Right forelimb (tissue), 1 donor: ENCODE data around the gene AQP2.

Source experiments
- DNase-seq: peaks from one replicate; pipeline ENCODE4 v3.0.0-alpha.2; 2018

AQP2 gene

DNA sequence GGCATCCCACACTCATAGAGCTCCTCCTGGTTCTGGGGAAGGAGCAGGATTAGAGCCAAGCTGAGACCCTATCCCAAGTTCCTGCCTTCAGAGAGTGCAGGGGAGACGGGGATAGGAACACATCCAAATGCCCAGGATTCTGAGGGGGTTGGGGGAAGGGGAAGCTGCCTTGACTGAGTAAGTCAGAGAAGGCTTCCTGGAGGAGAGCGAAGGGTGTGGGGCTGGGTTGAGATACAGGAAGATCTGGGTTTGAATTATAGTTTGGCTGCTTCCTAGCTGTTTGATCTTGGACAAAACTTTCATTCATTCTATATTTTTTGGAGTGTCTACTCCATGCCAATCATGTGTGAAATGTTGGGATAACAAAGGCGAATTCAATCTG lies 8.0 kb upstream of the AQP2 start:
- DNase-seq: no peak

DNA sequence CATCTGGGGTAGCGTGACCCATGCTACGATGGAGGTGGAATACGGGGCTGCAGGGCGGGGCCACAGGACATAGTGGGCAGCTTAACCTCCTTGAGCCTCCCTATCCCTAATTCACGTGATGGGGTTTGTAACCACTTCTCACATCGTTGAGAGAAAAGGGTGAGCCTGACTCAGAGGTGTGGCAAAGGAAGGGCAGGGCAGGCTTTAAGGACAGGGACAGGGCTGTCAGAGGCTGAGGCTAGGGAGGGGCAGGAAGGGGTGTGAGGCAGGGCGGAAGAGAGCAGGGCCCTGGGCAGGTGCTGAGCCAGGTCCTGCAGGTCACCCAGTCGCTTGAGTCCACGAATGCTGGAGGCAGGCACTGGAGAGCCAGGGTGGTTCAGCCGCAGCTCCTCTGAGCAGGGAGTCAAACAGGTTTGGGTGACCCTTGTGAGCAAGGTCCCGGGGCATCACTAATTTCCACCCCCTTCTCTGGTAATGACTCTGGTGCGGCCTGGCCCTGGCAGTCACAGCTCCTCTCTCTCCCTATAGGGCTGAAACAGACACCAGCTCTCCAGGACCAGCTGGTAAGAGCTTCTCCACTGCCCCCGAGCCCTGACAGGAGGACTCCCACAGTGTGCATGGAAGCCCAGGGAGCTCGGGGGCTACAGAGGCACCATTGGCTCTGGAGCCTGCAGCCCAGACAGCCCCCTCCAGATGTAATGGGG lies 7.5 kb upstream of the AQP2 start:
- DNase-seq: no peak

DNA sequence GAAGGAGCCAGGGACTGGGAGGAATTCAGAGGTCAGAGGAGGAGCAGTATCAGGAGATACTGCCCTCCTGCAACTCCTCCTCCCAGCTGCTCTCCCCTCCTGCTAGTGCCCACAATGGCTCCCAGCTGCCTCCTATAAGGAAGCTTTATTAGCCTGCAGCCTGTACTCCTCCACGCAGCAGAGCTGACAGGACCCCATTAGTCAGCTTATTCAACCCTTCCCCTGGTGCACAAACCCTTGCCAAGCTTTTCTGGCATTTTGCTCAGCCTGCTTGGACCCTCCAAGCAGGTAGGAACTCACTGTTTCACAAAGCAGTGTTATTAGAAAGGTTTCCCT lies 6.9 kb upstream of the AQP2 start:
- DNase-seq: no peak

DNA sequence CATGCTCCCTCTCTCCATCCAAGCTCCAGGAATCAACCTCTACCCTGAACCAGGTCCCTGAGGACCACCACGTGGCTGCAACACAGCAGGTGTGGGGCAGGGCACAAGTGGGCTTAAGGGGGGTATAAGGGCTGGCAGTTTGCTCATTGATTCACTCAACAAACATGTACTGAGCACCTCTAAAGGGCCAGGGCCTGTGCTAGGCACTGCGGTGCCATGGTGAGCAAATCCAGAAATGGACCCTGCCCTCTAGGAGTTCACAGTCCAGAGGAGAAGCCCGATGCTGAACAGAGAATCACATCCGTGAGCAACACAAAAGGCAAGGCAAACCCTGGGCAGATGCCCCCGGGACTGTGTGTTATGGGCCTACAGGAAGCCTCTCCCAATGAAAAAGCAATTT lies 6.5 kb upstream of the AQP2 start:
- no peak for DNase-seq

DNA sequence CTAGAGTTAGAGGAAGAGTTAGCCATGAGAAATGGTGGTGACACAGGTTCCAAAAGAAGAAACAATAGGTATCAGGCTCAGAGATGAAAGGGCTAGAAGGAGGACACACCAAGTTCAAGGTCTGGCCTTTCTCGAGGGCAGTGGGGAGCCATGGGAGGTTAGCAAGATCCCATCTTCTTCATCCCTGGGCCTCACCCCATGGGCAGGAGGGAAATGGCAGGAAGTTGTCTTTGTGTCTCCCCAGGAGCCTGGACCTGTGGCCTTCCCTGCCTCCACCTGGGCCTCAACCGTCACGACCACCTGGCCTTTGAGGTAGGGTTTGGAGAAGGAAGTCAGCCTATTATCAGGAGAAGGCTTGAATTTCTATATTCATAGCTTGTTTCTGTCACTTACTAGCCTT lies 5.8 kb upstream of the AQP2 start:
- DNase-seq: no peak

DNA sequence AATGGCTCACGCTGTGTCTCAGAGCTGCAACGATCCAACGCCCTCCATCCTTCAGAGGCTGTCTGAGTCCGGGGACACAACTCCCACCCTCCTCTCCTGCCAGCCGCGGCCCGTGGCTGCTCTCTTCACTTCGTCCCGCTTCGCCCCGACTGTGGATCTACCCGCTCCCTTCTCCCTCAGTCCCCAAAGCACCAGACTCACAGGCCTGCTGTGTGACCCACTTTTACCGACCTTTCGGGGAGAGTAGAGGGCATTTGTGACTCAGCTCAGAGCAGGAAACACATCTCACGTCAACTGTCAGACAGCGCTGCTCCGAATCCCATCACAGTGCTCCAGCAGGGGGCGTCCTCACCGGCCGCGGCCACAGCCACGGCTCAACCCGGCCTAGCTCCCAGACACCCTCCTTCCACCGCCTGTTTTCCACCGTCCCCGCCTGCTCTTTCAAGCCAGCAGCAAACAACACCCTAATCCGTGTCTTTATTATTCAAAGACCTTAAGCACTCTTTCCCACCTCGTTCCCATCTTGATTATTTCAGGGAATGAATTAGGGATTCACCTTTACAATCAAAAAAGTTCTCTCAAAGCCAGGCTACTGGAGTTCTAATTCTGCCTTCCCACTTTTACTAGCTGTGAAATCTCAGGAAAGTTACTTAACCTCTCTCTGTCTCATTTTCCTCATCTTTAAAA lies 5.0 kb upstream of the AQP2 start:
- peak; percentile 87 for DNase-seq

DNA sequence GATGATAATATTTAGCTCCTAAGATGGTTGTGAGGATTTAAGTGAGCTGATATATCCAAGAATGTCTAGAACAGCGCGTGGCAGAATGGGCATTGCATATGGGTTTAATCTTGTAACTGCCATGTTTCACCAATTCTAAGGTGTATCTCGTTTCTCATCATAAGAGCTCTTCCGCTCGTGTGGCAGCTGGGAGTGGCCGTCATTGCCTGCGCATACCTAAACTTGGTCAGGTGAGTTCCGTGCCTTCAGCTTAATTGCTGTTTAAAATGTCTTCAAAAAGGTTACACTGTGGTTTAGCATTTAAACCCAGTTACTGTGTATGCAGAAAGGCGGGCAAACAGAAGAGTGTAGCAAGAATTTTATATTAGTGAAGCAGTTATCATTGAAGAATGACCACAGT lies 4.5 kb upstream of the AQP2 start:
- no peak for DNase-seq

DNA sequence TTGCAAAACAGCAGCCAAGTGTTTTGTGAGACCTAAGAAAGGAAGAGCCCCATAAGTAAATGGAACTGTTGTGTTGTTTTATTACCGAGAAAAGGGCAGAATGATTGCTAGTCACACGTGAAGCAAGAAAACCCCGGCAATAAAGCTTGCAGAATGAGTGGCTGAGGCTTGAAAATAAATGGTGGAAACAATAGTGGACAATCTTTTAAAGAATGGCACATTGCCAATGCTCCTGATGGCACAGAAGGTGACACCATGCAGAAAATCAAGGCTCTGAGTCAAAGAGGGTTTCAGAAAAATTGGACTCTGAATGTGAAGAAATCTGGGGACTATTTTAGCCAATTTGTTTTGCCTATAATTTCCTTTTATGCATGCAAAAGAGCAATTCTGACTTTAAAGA lies 4.0 kb upstream of the AQP2 start:
- no peak for DNase-seq

DNA sequence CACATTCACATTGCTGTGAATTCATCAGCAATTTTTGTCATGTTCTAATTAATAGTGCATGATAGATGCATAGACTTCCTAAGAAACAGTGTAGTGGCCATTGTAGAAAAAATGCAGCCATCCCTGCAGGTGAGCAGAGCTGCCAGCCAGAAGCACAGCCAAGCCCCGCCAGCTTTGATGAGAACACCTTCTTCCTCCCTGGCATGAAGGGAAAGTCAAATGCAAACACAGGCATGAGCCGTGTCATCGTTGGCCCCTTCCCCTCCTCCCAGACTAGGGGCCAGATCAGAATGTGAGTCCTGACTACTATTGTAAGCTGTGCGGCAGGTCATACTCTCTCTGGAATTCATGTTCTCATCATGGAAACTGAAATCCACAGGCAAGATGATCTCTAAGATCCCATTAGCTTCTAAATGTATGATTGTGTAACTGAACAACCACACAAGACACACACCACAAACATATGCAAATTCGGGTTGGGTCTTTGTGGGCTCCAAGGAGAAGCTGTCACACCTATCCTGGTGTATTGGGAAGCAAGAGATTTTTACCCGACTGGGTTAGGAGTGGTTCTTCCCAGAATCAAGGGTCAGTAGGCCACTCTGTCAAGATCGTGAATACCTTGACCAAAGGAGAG lies 2.8 kb upstream of the AQP2 start:
- DNase-seq: no peak

DNA sequence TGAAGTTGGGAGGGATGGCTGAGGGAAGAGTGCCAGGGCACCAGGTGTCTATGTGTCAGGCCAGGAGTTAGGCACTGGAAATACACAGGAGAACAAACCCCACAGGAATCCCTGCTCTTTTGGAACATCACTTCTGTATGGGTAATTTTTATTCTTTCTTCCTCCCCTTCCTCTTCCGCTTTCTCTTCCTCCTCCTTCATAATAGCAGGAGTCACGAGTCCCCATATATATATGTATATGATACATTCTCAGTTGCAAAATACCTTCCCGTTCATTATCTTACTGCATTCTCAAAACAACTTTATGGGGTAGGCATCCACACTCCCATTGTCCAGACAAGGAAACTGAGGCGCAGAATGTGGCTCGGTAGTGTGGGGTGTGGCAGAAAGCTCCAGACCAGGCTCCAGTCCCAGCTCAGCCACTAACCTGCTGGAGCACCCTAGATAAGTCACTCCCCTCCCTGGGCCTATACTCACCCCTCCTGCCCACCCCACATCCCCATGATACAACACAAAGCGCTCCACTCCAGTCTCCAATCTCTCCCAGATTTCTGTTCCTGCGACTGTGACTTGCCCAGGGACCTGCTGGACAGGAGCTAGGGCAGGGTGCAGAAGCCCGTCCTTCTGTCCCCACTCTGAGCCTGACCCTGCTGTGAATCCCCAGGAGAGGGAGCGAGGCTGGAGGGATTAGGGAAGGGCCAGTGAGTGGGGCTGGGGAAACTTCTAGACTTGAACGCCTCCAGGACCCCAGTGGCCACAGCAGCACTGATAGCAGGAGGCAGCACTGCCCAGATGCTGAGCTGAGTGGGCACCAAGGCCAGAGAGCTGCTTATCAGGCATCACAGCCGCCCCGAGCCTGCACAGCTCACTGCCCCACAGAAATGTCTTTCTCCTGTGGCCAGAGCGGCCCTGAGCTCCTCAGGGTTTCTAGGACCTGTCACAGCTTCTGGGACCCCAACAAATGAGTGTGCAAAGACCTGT lies 1.4 kb upstream of the AQP2 start:
- DNase-seq: no peak

DNA sequence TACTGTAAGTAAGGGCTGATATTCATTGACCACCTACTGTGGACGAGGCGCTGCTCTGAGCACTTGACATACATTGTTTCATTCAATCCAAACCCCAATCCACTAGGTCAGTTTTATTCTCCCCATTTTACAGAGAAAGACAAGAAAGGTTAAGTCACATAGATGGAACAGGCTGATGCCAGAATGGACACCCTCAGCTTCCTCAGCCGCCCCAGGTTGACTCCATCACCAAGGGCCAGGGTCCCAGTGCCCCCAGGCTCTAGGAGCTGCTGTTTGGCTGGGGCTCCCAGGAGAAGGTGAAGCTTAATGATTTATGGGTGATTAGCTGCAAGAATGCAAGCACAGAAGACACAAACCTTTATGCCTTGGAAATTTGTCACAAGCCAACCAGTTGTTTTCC lies 671 bp upstream of the AQP2 start:
- DNase-seq: no peak

DNA sequence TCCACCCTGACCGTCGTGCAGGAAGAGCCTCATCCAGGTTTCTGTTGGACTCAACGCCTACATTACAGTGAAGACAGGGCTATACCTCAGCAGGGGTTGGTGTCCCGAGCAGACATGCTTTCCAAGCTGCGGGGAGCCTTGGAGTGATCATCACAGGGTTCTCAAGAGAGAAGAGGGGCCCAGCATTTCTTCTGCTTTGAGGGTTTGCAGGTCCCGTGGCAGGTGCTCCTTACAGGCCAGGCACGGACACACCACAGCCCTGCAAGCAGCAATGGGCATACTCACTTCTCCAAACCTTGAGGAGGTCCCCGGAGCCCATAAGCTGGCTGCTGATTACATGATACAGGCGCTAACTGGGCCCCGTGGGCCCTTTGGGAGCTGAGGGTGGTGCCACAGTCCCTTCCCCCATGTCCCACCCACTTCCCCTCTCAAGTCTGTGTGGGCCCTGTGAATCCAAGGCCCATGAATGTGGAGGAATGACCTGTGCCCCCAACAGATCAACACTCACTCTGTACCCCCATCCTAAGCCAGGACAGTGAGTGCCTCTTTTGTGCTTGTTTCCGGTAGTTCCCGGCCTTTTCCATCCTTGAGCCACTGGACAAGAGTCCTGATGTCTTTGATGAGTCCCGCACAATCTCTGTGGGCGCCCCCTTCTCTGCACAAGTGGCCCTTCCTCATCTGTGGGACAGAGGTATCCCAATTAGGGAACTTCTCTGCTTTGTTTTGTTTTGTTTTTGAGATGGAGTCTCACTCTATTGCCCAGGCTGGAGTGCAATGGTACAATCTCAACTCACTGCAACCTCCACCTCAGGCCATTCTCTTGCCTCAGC lies 1.1 kb downstream of the AQP2 start:
- peak; percentile 30 for DNase-seq

DNA sequence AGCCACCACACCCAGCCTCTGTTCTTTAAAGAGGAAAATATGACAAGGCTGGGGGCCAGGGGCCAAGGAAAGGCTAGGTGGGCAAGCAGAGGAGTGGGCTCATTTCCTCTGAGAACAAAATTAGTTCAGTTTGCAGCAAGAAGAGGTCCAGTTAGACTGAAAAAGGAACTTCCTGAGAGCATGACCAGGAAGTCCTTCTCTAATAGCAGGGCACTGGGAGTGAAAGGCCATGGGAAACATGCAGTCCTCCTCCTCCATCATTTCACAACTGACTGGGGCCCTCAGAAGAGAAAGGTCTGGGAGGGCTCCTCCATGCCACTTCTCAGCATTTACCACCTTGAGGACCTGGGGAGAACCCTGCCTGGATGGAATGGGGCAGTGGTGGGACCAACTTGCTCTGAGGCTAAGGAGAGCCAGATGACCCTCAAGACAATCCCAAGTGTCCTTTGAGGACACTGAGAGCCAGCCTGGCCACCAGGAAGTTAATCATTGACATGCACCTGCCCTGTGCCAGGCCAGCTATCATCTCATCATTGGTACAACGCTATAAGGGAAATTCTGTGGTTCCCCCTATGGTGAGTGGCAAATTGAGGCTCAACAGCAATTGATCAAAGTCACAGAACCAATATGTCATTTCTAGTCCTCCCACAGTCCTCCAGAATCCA lies 2.0 kb downstream of the AQP2 start:
- no peak for DNase-seq

DNA sequence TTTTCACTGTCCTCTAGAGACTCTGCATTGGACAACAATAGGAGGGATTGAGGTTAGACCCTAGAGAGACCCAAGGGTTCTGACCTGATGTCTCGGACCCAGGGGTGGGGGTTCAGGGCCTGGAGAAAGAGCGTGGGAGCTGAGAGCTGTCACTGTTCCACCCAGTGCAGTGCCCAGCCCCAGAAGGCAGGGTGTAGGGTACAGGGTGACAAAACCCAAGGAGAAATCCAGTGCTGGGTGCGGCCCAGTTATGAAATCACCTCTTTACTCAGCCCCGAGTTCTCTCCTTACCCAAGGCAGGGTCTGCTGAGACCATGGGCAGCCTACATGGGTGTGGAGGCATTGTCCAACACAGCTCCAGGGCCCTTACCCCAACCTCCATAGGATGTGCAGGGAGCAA lies 2.6 kb downstream of the AQP2 start:
- DNase-seq: no peak

DNA sequence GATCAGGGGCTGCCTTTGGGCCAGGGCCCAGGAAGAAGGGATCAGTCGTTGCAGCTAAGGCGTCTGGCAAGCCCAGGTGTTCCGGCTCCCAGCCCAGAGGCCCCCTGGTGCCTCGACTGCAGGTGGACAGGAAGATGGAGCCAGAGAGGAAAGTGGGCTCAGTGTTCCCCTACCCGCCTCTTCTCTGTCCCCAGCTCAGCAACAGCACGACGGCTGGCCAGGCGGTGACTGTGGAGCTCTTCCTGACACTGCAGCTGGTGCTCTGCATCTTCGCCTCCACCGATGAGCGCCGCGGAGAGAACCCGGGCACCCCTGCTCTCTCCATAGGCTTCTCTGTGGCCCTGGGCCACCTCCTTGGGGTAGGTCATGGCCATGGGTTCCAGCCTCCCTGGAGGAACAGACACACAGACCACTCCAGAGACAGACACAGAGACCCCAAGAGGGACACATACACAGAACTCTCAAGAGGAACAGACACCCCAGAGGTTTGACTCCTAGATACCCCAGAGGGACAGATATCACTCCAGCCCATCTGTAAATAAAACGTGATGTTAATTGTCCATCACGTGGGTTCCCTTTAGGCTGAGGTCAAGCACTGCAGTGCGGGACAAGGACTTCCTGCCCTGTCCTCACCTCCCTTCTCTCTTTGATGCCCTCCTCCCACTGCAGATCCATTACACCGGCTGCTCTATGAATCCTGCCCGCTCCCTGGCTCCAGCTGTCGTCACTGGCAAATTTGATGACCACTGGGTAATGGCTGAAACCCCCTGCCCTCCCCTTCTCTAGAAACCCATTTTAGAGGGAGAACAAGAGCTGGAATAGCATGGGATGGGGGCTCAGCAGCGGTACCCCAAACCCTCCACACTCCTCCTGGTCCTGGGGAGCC lies 3.7 kb downstream of the AQP2 start:
- no peak for DNase-seq

DNA sequence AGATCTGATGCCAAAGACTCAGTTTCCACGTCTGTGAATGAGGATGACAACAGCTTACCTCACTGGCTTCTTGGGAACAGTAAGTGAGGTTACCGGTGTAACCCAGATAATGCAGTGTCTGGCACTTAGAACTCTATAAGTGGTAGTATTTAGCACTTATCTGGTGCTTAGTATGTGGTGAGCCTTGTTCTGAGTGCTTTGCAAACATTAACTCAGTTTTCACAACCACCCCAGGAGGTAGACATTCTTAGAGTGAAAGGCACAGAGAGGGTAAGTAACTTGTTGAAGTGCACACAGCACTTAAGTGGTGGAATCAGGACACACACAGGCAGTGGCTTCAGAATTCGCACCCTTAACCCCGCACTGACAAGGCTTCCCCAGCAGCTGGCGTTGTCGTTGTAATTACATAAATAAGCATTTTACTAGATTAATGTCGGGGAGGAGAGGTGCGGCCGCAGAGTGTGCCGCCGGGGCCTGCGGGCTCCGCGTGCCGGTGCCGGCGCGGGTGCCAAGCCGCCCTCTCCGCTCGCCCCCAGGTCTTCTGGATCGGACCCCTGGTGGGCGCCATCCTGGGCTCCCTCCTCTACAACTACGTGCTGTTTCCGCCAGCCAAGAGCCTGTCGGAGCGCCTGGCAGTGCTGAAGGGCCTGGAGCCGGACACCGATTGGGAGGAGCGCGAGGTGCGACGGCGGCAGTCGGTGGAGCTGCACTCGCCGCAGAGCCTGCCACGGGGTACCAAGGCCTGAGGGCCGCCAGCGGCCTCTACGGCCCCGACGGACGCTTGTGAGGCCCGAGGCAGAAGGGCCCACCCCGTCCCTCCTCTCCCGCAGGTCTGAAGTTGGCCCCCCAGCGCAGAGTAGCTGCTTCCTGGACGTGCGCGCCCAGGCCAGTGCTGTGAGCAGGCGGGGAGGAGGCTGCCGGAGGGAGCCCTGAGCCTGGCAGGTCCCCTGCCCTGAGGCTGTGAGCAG lies 4.6 kb downstream of the AQP2 start:
- no peak for DNase-seq

DNA sequence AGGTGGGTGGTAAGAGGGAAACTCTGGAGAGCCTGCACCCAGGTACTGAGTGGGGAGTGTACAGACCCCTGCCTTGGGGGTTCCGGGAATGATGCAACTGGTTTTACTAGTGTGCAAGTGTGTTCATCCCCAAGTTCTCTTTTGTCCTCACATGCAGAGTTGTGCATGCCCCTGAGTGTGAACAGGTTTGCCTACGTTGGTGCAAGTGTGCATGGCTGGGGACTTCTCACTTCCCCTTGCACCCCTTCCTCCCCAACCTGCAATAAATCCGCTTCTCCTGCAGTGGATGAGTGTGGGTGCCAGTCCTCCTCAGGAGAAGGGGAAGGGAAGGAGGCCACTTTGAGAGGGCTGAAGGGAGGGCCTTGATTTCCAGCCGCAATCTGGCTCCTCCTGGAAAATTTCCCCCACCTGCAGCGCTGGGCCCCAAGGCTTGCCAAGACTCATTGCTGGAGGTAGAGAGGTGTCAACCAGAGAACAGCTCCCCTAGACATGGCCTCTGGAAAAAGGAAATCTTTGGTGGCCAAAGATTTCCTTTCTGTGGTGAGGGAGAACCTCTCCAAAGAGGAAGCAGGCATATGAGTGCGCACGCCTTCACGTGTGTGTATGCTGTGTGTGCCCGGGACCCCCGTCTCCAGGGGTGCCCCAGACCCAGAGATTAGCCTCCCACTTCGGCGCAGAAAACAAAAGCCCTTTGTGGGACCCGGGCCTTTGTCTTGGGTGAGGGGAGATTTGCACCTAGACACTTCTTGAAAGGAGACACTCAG lies 5.5 kb downstream of the AQP2 start:
- DNase-seq: no peak

DNA sequence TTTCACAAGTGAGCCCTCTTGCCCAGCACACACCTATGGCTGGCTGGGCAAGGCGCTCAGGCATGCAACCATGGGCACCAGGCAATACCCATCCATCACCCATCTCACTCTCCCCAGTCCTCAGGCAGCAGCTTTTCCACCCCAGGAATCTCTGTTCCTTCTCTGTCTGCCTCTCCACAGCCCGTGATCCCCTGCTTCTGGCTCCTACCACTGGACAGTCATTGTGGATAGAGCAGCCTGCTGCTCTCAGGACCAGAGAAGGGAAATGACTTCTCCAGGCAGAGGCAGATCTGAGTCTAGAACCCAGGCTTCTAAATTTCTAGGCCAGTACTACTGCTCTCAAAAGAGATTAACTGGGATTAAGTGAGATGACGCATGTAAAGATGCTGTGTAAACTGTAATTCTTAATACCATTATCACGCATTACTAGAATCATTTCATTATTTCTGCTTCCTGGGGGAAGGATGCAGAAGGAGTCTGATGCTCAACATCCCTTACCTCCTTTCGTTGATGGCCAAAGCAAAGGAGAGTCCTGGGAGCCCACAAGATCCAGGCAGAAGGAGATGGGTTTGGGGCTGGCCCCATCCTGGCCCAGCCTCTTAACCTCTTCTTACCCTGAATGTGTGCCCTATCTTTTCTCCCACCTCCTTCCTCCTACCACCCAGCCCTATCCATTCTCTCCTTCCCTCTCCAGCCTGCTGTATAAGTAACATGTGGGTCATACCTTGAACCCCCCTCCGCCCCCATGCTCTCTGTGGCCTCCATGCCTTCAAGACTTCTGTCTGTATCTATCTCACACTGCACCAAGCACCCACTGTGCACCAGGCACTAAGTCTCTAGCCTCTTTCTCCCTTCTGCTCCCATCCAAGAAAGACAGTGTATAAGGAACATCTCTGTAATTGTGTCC lies 6.4 kb downstream of the AQP2 start:
- no peak for DNase-seq
